Right lobe of liver (tissue), 4 donors: ENCODE measurements around the gene PRXL2A.

Experiments
- POLR2A ChIP-seq: fragments of 450-650 bp; IDR thresholded peaks from one replicate; pipeline ENCODE4 v1.6.1; 2017; ENCODE audit warnings: antibody characterized with exemption, mild to moderate bottlenecking
- TF ChIP-seq, protein P1 (sequence below), 4 donors: fragments of 200-600 bp in 3 of 4; fragments of 450-650 bp in 1 of 4; IDR thresholded peaks; one replicate each; pipeline versions ENCODE4 v1.5.1 to v1.8.0; 2016 to 2022; ENCODE audit warnings: antibody characterized with exemption in 4 of 4, mild to moderate bottlenecking in 2 of 4
- donor health status: DM: no; HTN: no; CAD: no.
- donor health status: DM: no; HTN: no; CAD: no.
- donor health status: DM: no; HTN: yes; CAD: no.

DNA sequence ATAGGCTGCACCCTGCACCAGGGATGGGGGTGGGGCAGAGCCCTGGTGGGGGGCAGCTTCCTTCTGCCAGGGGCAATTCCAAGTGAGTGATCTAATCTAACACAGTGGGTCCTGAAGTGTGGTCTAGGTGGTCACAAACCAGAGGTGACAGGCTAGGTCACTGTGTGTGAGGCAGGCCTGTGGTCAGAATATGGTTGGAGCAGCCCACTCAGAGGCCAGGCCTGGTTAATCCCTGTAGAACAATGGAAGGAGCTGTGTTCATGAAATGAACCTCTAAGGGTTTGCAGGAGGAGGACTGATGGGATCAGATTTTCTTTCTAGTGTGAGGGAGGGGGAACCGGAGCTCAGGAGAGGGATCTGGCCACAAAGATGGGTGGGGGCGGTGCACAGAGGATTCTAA lies 35.8 kb downstream of the PRXL2A start:
- TF ChIP-seq, protein P1, sequence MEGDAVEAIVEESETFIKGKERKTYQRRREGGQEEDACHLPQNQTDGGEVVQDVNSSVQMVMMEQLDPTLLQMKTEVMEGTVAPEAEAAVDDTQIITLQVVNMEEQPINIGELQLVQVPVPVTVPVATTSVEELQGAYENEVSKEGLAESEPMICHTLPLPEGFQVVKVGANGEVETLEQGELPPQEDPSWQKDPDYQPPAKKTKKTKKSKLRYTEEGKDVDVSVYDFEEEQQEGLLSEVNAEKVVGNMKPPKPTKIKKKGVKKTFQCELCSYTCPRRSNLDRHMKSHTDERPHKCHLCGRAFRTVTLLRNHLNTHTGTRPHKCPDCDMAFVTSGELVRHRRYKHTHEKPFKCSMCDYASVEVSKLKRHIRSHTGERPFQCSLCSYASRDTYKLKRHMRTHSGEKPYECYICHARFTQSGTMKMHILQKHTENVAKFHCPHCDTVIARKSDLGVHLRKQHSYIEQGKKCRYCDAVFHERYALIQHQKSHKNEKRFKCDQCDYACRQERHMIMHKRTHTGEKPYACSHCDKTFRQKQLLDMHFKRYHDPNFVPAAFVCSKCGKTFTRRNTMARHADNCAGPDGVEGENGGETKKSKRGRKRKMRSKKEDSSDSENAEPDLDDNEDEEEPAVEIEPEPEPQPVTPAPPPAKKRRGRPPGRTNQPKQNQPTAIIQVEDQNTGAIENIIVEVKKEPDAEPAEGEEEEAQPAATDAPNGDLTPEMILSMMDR (IDR thresholded peaks at IDR 0.05), result no peak
- no peak for TF ChIP-seq POLR2A
